ENCODE measurements around the gene HSPB6. TPM values are rescaled to one million over a fixed set of nuclear protein-coding genes. Genes with fewer than 3 reads are reported as not detected.
"Not testable (repeated sequence)": the region's sequence is repeated elsewhere in the genome, so short reads cannot be mapped to it uniquely, and the experiment has no call there.

HSPB6 gene
- total and polyA plus RNA-seq, 3 experiments from 2014 or later, result not detected

GRCh38 chr19:35775298-35776101, 18.7 kb upstream of the HSPB6 start, which contains the start of gene ARHGAP33:
Gene ARHGAP33, plus strand, starts transcription at chr19:35775564. Its CDS starts 95 bp downstream, at chr19:35775659.
- POLR2A ChIA-PET, result no interaction called here
- H3K27ac ChIP-seq (ENCODE audit: low read depth, low read length), result no peak within 1 kb of the TSS
- Mint-ChIP-seq H3K36me3 (peaks cover 0 to 8% (median 0%) of the 10 kb centered on the region in 3 donors), H3K27me3 (no peaks in the 10 kb centered on the region), H3K27ac (peak within 1 kb of the TSS in 6 of 8 donors; percentile 24 to 80 (median 62)), H3K4me1 (peaks cover 21 to 23% (median 22%) of the 10 kb centered on the region in 3 donors), H3K4me3 (peak within 1 kb of the TSS; percentile 75 to 95 (median 83)), H3K9me3 (no peaks in the 10 kb centered on the region)
- peak within 1 kb of the TSS; percentile 65 for H3K4me3 ChIP-seq (ENCODE audit: low read length)
- H3K36me3 ChIP-seq (ENCODE audit: insufficient read depth, low read length), result no peaks in the 10 kb centered on the region
- peaks cover 17% of the 10 kb centered on the region for H3K4me1 ChIP-seq (ENCODE audit: insufficient read depth, low read length)
- CTCF ChIA-PET, result interaction anchor here (1.2 kb wide), 1 partner anchor 157 kb away, joined by 3 read pairs; no protein-coding TSS in a partner anchor
- DNase-seq, result peak; percentile 97 to 99 (median 98)
- no peaks in the 10 kb centered on the region for H3K9me3 ChIP-seq (ENCODE audit: low read length)
- no peaks in the 10 kb centered on the region for H3K27me3 ChIP-seq (ENCODE audit: insufficient read depth, low read length, poor library complexity, severe bottlenecking)

- Mint-ChIP-seq H3K4me1 (peaks cover 21 to 23% (median 22%) of the 10 kb centered on the region in 3 donors), H3K4me3 (peak overlapping the region; percentile 75 to 95 (median 83)), H3K27me3 (no peaks in the 10 kb centered on the region), H3K36me3 (peaks cover 0 to 6% (median 0%) of the 10 kb centered on the region in 3 donors), H3K9me3 (no peaks in the 10 kb centered on the region), H3K27ac (peak overlapping the region in 5 of 8 donors; percentile 35 to 80 (median 72))
- no peak for DNase-seq
- no peak overlapping the region for H3K27ac ChIP-seq (ENCODE audit: low read depth, low read length)
- ChIA-PET CTCF (interaction anchor here (1.2 kb wide), 1 partner anchor 157 kb away, joined by 3 read pairs; no protein-coding TSS in a partner anchor), POLR2A (no interaction called here)
- H3K4me3 ChIP-seq (ENCODE audit: low read length), result peak overlapping the region; percentile 65
- H3K27me3 ChIP-seq (ENCODE audit: insufficient read depth, low read length, poor library complexity, severe bottlenecking), result no peaks in the 10 kb centered on the region
- H3K9me3 ChIP-seq (ENCODE audit: low read length), result no peaks in the 10 kb centered on the region
- H3K4me1 ChIP-seq (ENCODE audit: insufficient read depth, low read length), result peaks cover 17% of the 10 kb centered on the region
- H3K36me3 ChIP-seq (ENCODE audit: insufficient read depth, low read length), result no peaks in the 10 kb centered on the region
Measured at GRCh38 chr19:35775046-35775297, 18.1 kb upstream of the HSPB6 start.

- Histone ChIP-seq H3K27me3 (ENCODE audit: insufficient read depth, low read length, poor library complexity, severe bottlenecking) (no peaks in the 10 kb centered on the region), H3K4me1 (ENCODE audit: insufficient read depth, low read length) (peaks cover 17% of the 10 kb centered on the region), H3K9me3 (ENCODE audit: low read length) (no peaks in the 10 kb centered on the region), H3K27ac (ENCODE audit: low read depth, low read length) (no peak overlapping the region), H3K4me3 (ENCODE audit: low read length) (peak overlapping the region; percentile 65), H3K36me3 (ENCODE audit: insufficient read depth, low read length) (no peaks in the 10 kb centered on the region)
- ChIA-PET CTCF (interaction anchor here (1.2 kb wide), 1 partner anchor 158 kb away, joined by 3 read pairs; no protein-coding TSS in a partner anchor), POLR2A (no interaction called here)
- Mint-ChIP-seq H3K36me3 (peaks cover 0 to 3% (median 0%) of the 10 kb centered on the region in 3 donors), H3K27ac (peak overlapping the region in 3 of 8 donors; percentile 72 to 80 (median 74)), H3K4me3 (peak overlapping the region; percentile 75 to 95 (median 83)), H3K9me3 (no peaks in the 10 kb centered on the region), H3K4me1 (peaks cover 21 to 23% (median 22%) of the 10 kb centered on the region in 3 donors), H3K27me3 (no peaks in the 10 kb centered on the region)
- DNase-seq, result no peak
Measured at GRCh38 chr19:35774274-35775045, 17.6 kb upstream of the HSPB6 start.

GRCh38 chr19:35773020-35773806, 16.4 kb upstream of the HSPB6 start:
- no peaks in the 10 kb centered on the region for H3K9me3 Mint-ChIP-seq
- no peaks in the 10 kb centered on the region for H3K36me3 ChIP-seq (ENCODE audit: insufficient read depth, low read length)
- no peak overlapping the region for H3K27ac Mint-ChIP-seq
- H3K27me3 ChIP-seq (ENCODE audit: insufficient read depth, low read length, poor library complexity, severe bottlenecking), result no peaks in the 10 kb centered on the region
- peaks cover 0 to 7% (median 0%) of the 10 kb centered on the region in 3 donors for H3K36me3 Mint-ChIP-seq
- peaks cover 17% of the 10 kb centered on the region for H3K4me1 ChIP-seq (ENCODE audit: insufficient read depth, low read length)
- no peaks in the 10 kb centered on the region for H3K9me3 ChIP-seq (ENCODE audit: low read length)
- no peak for DNase-seq
- ChIA-PET CTCF (no interaction called here), POLR2A (interaction anchor here (0.6 kb wide), 1 partner anchor 28 kb away, joined by 5 read pairs; no protein-coding TSS in a partner anchor)
- no peak overlapping the region for H3K27ac ChIP-seq (ENCODE audit: low read depth, low read length)
- H3K27me3 Mint-ChIP-seq, result no peaks in the 10 kb centered on the region
- H3K4me1 Mint-ChIP-seq, result peaks cover 21 to 23% (median 22%) of the 10 kb centered on the region in 3 donors
- H3K4me3 ChIP-seq (ENCODE audit: low read length), result no peak overlapping the region
- H3K4me3 Mint-ChIP-seq, result peak overlapping the region in 1 of 7 donors; percentile 48

GRCh38 chr19:35772362-35772761, 15.5 kb upstream of the HSPB6 start:
- POLR2A ChIA-PET, result not testable (repeated sequence)

GRCh38 chr19:35768082-35768421, 11.2 kb upstream of the HSPB6 start:
- Mint-ChIP-seq H3K27ac (no peak overlapping the region), H3K4me3 (no peak overlapping the region), H3K9me3 (no peaks in the 10 kb centered on the region), H3K4me1 (peaks cover 0 to 2% (median 0%) of the 10 kb centered on the region in 3 donors), H3K27me3 (no peaks in the 10 kb centered on the region), H3K36me3 (peaks cover 0 to 40% (median 0%) of the 10 kb centered on the region in 3 donors)
- POLR2A ChIA-PET, result no interaction called here
- H3K9me3 ChIP-seq (ENCODE audit: low read length), result no peaks in the 10 kb centered on the region
- H3K4me1 ChIP-seq (ENCODE audit: insufficient read depth, low read length), result no peaks in the 10 kb centered on the region
- H3K36me3 ChIP-seq (ENCODE audit: insufficient read depth, low read length), result no peaks in the 10 kb centered on the region
- no peak overlapping the region for H3K27ac ChIP-seq (ENCODE audit: low read depth, low read length)
- DNase-seq, result no peak
- no peaks in the 10 kb centered on the region for H3K27me3 ChIP-seq (ENCODE audit: insufficient read depth, low read length, poor library complexity, severe bottlenecking)
- H3K4me3 ChIP-seq (ENCODE audit: low read length), result no peak overlapping the region
- CTCF ChIA-PET, result no interaction called here

More at GRCh38 chr19:35772362-35772761, 15.5 kb upstream of the HSPB6 start:
- H3K4me1 ChIP-seq (ENCODE audit: insufficient read depth, low read length), result peaks cover 17% of the 10 kb centered on the region
- H3K27ac ChIP-seq (ENCODE audit: low read depth, low read length); H3K27me3 Mint-ChIP-seq; DNase-seq; H3K4me3 ChIP-seq (ENCODE audit: low read length); H3K36me3 ChIP-seq (ENCODE audit: insufficient read depth, low read length); H3K4me3 Mint-ChIP-seq; H3K9me3 ChIP-seq (ENCODE audit: low read length); CTCF ChIA-PET; H3K27me3 ChIP-seq (ENCODE audit: insufficient read depth, low read length, poor library complexity, severe bottlenecking); H3K9me3 Mint-ChIP-seq: not testable (repeated sequence)
- peaks cover 0 to 10% (median 0%) of the 10 kb centered on the region in 3 donors for H3K36me3 Mint-ChIP-seq
- peak overlapping the region in 1 of 8 donors; percentile 89 for H3K27ac Mint-ChIP-seq
- peaks cover 21 to 23% (median 22%) of the 10 kb centered on the region in 3 donors for H3K4me1 Mint-ChIP-seq

- H3K4me3 Mint-ChIP-seq, result no peak overlapping the region
- H3K9me3 Mint-ChIP-seq, result no peaks in the 10 kb centered on the region
- no peak overlapping the region for H3K27ac Mint-ChIP-seq
Measured at GRCh38 chr19:35767288-35768081, 10.7 kb upstream of the HSPB6 start.

More at GRCh38 chr19:35767288-35768081, 10.7 kb upstream of the HSPB6 start:
- Histone ChIP-seq H3K27ac (ENCODE audit: low read depth, low read length) (no peak overlapping the region), H3K27me3 (ENCODE audit: insufficient read depth, low read length, poor library complexity, severe bottlenecking) (no peaks in the 10 kb centered on the region), H3K4me1 (ENCODE audit: insufficient read depth, low read length) (no peaks in the 10 kb centered on the region), H3K9me3 (ENCODE audit: low read length) (no peaks in the 10 kb centered on the region), H3K4me3 (ENCODE audit: low read length) (no peak overlapping the region), H3K36me3 (ENCODE audit: insufficient read depth, low read length) (no peaks in the 10 kb centered on the region)
- CTCF ChIA-PET, result interaction anchor here (0.6 kb wide), 1 partner anchor 142 kb away, joined by 4 read pairs; no protein-coding TSS in a partner anchor
- no peaks in the 10 kb centered on the region for H3K4me1 Mint-ChIP-seq
- no peaks in the 10 kb centered on the region for H3K27me3 Mint-ChIP-seq
- POLR2A ChIA-PET, result no interaction called here
- peaks cover 0 to 40% (median 0%) of the 10 kb centered on the region in 3 donors for H3K36me3 Mint-ChIP-seq
- DNase-seq, result no peak

All from CD8-positive, alpha-beta memory T cell (primary cell).